Peyer's patch (tissue), 4 donors: ENCODE data around the gene ATG7.

Source experiments
- POLR2A ChIP-seq, 2 donors: fragments of 450-650 bp; IDR thresholded peaks; one replicate each; pipeline ENCODE4 v1.5.1; 2017; ENCODE audit warnings: antibody characterized with exemption in 2 of 2, mild to moderate bottlenecking in 2 of 2, moderate library complexity in 2 of 2
- TF ChIP-seq, protein P1 (sequence below), 6 experiments: fragments of 450-650 bp in 4 of 6; fragments of 200-600 bp in 2 of 6; sonication (generic) in 1 of 6; IDR thresholded peaks; one replicate each; pipeline ENCODE4 v1.5.1; 2017 to 2019; ENCODE audit warnings: antibody characterized with exemption in 6 of 6, mild to moderate bottlenecking in 3 of 6, moderate library complexity in 1 of 6

DNA sequence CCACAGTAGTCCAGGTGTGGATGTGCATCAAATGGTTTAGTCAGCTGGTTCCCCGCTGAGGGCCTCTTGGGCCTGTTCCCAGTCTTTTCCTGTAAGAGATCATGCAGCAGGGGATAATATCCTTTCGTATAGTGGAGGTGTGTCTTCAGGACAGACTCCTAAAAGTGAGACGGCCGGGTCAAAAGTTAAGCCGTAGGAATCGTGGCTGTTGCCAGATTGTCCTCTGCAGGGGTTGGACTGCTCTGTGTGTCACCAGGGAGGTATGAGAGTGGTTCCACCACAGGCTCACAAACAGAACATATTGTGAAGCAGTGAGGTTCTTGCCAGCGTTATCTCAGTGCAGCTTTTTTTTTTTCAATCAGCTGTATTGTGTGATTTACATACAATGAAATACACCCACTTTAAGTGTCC is 276.5 kb downstream of the ATG7 start:
- TF ChIP-seq, protein P1, sequence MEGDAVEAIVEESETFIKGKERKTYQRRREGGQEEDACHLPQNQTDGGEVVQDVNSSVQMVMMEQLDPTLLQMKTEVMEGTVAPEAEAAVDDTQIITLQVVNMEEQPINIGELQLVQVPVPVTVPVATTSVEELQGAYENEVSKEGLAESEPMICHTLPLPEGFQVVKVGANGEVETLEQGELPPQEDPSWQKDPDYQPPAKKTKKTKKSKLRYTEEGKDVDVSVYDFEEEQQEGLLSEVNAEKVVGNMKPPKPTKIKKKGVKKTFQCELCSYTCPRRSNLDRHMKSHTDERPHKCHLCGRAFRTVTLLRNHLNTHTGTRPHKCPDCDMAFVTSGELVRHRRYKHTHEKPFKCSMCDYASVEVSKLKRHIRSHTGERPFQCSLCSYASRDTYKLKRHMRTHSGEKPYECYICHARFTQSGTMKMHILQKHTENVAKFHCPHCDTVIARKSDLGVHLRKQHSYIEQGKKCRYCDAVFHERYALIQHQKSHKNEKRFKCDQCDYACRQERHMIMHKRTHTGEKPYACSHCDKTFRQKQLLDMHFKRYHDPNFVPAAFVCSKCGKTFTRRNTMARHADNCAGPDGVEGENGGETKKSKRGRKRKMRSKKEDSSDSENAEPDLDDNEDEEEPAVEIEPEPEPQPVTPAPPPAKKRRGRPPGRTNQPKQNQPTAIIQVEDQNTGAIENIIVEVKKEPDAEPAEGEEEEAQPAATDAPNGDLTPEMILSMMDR (IDR thresholded peaks at IDR 0.05): no peak
- TF ChIP-seq POLR2A (IDR thresholded peaks at IDR 0.05): no peak
